ENCODE measurements around the gene AHI1. TPM values are rescaled to one million over a fixed set of nuclear protein-coding genes. Genes with fewer than 3 reads are reported as not detected.

AHI1 gene
- total RNA-seq, 1 experiment from 2014 or later, result 18.8 TPM

- ChIA-PET CTCF (no interaction called here), POLR2A (no interaction called here)
- Mint-ChIP-seq H3K9me3 (no peaks in the 10 kb centered on the region), H3K27me3 (ENCODE audit: low read depth) (no peaks in the 10 kb centered on the region), H3K36me3 (no peaks in the 10 kb centered on the region), H3K4me1 (no peaks in the 10 kb centered on the region), H3K27ac (no peak overlapping the region), H3K4me3 (no peak overlapping the region)
- ATAC-seq (no peak), DNase-seq (ENCODE audit: low spot score) (no peak)
- TF ChIP-seq ZNF317 (CRISPR knock-in tag; IDR thresholded peaks at IDR 0.05; ENCODE audit: borderline replicate concordance, low read depth), result no peak
- no peak for TF ChIP-seq IRF2 (CRISPR knock-in tag; IDR thresholded peaks at IDR 0.05; ENCODE audit: borderline replicate concordance, low read depth)
- no peak for TF ChIP-seq PRDM15 (CRISPR knock-in tag; IDR thresholded peaks at IDR 0.05)
These were observed 32.2 kb downstream of the AHI1 start for GRCh38 chr6:135465307-135465706.

- H3K27ac Mint-ChIP-seq, result no peak overlapping the region
- no peaks in the 10 kb centered on the region for H3K27me3 Mint-ChIP-seq (ENCODE audit: low read depth)
- DNase-seq (ENCODE audit: low spot score) (no peak), ATAC-seq (no peak)
- no peaks in the 10 kb centered on the region for H3K4me1 Mint-ChIP-seq
- H3K36me3 Mint-ChIP-seq, result no peaks in the 10 kb centered on the region
- no peak overlapping the region for H3K4me3 Mint-ChIP-seq
- ChIA-PET CTCF (no interaction called here), POLR2A (no interaction called here)
- TF ChIP-seq GRHL2 (CRISPR knock-in tag; IDR thresholded peaks at IDR 0.05; ENCODE audit: insufficient replicate concordance, severe bottlenecking) (no peak), ZNF423 (CRISPR knock-in tag; IDR thresholded peaks at IDR 0.05) (no peak), STAT6 (CRISPR knock-in tag; conservative IDR thresholded peaks at IDR 0.05; ENCODE audit: low read depth) (no peak), USF1 (CRISPR knock-in tag; IDR thresholded peaks at IDR 0.05) (no peak), FOXP4 (CRISPR knock-in tag; IDR thresholded peaks at IDR 0.05) (no peak), SMAD4 (CRISPR knock-in tag; IDR thresholded peaks at IDR 0.05) (no peak), NR1H2 (CRISPR knock-in tag; IDR thresholded peaks at IDR 0.05) (no peak), SMAD3 (CRISPR knock-in tag; IDR thresholded peaks at IDR 0.05; ENCODE audit: borderline replicate concordance) (no peak), PRRX2 (CRISPR knock-in tag; IDR thresholded peaks at IDR 0.05) (no peak), TP53 (CRISPR knock-in tag; IDR thresholded peaks at IDR 0.05) (no peak), CTCF (IDR thresholded peaks at IDR 0.05) (no peak), ZNF532 (CRISPR knock-in tag; IDR thresholded peaks at IDR 0.05; ENCODE audit: borderline replicate concordance) (no peak), ZNF416 (CRISPR knock-in tag; IDR thresholded peaks at IDR 0.05) (no peak)
- no peaks in the 10 kb centered on the region for H3K9me3 Mint-ChIP-seq
These were observed 32.9 kb downstream of the AHI1 start for GRCh38 chr6:135464634-135465033.

Data from WTC11 (cell line).